Colonic mucosa (tissue), 4 donors: ENCODE data around the gene CASQ2. TPM values are rescaled to one million over a fixed set of nuclear protein-coding genes. Genes with fewer than 3 reads are reported as not detected.

Source experiments
- DNase-seq: peaks from one replicate; pipeline ENCODE4 v3.0.0-alpha.2; 2020
- H3K27ac ChIP-seq: fragments of 200-600 bp; one replicate; pipeline ENCODE4 v1.8.0; 2021
- H3K27me3 ChIP-seq: fragments of 200-600 bp; one replicate; pipeline ENCODE4 v1.8.0; 2021
- H3K36me3 ChIP-seq: fragments of 200-600 bp; one replicate; pipeline ENCODE4 v1.8.0; 2021
- H3K4me1 ChIP-seq: fragments of 200-600 bp; one replicate; pipeline ENCODE4 v1.8.0; 2021; ENCODE audit warnings: mild to moderate bottlenecking
- H3K4me3 ChIP-seq: fragments of 200-600 bp; one replicate; pipeline ENCODE4 v1.8.0; 2021
- H3K9ac ChIP-seq, 2 donors: one replicate each; pipeline ENCODE4 v1.7.0; 2013; ENCODE audit warnings: control low read depth in 2 of 2, low read depth in 2 of 2, low read length in 2 of 2
- H3K9me3 ChIP-seq: fragments of 200-600 bp; one replicate; pipeline ENCODE4 v1.8.0; 2021
- CTCF ChIP-seq: fragments of 200-600 bp; IDR thresholded peaks from one replicate; pipeline ENCODE4 v1.8.0; 2022; ENCODE audit warnings: antibody characterized with exemption, mild to moderate bottlenecking
- intact Hi-C: fragments of 100-400 bp; cut with DNase I; formaldehyde crosslinking; loops from one replicate; pipeline ENCODE4 v1.14.1; 2022
- total RNA-seq, 2 donors: library from RNA; stranded (reverse); fragmentation: NEBNext Ultra II Directional in 1 of 2; extraction: Animal tissue kit (Norgen Biotek cat#: 25700) in 1 of 2; gene quantifications; one replicate each; pipeline ENCODE4 v1.2.1, GENCODE V29; 2021
- donor health status: healthy.
- donor health status: DM: no; HTN: no; CAD: no.
- donor health status: DM: no; HTN: no; CAD: no.

The CASQ2 gene
- total RNA-seq, 2 donors from 2014 or later, result 0.22 to 10.5 TPM

GRCh38 chr1:115757856-115758255, 10.7 kb downstream of the CASQ2 start:
- Histone ChIP-seq H3K4me1 (no peaks in the 10 kb centered on the region), H3K9me3 (no peaks in the 10 kb centered on the region), H3K27ac (no peak overlapping the region), H3K9ac (no peak overlapping the region), H3K4me3 (no peak overlapping the region), H3K36me3 (no peaks in the 10 kb centered on the region), H3K27me3 (no peaks in the 10 kb centered on the region)
- intact Hi-C loops, result no loop called here
- DNase-seq, result no peak
- no peak for TF ChIP-seq CTCF

- Histone ChIP-seq H3K36me3 (no peaks in the 10 kb centered on the region), H3K27me3 (no peaks in the 10 kb centered on the region), H3K4me3 (no peak overlapping the region), H3K9ac (no peak overlapping the region), H3K4me1 (no peaks in the 10 kb centered on the region), H3K9me3 (no peaks in the 10 kb centered on the region), H3K27ac (no peak overlapping the region)
- TF ChIP-seq CTCF, result no peak
- no peak for DNase-seq
- intact Hi-C loops, result no loop called here
Observed at GRCh38 chr1:115757326-115757725, 11.2 kb downstream of the CASQ2 start.

GRCh38 chr1:115755456-115756370, 12.8 kb downstream of the CASQ2 start:
- H3K36me3 ChIP-seq, result no peaks in the 10 kb centered on the region
- H3K27ac ChIP-seq, result no peak overlapping the region
- TF ChIP-seq CTCF, result no peak
- intact Hi-C loops, result no loop called here
- H3K27me3 ChIP-seq, result no peaks in the 10 kb centered on the region
- H3K4me1 ChIP-seq, result no peaks in the 10 kb centered on the region
- H3K4me3 ChIP-seq, result no peak overlapping the region
- DNase-seq, result no peak
- H3K9ac ChIP-seq, result no peak overlapping the region
- H3K9me3 ChIP-seq, result no peaks in the 10 kb centered on the region

GRCh38 chr1:115753830-115754229, 14.7 kb downstream of the CASQ2 start:
- no peaks in the 10 kb centered on the region for H3K4me1 ChIP-seq

GRCh38 chr1:115753361-115753760, 15.2 kb downstream of the CASQ2 start:
- H3K27ac ChIP-seq, result no peak overlapping the region
- H3K36me3 ChIP-seq, result no peaks in the 10 kb centered on the region
- H3K4me1 ChIP-seq, result no peaks in the 10 kb centered on the region
- no peak for TF ChIP-seq CTCF
- H3K9me3 ChIP-seq, result no peaks in the 10 kb centered on the region
- no peak overlapping the region for H3K4me3 ChIP-seq
- intact Hi-C loops, result no loop called here
- H3K27me3 ChIP-seq, result no peaks in the 10 kb centered on the region
- no peak for DNase-seq
- no peak overlapping the region for H3K9ac ChIP-seq

More at GRCh38 chr1:115753830-115754229, 14.7 kb downstream of the CASQ2 start:
- H3K9ac ChIP-seq, result no peak overlapping the region
- H3K9me3 ChIP-seq, result no peaks in the 10 kb centered on the region
- no peaks in the 10 kb centered on the region for H3K36me3 ChIP-seq
- intact Hi-C loops, result no loop called here
- no peak for DNase-seq
- H3K4me3 ChIP-seq, result no peak overlapping the region
- no peaks in the 10 kb centered on the region for H3K27me3 ChIP-seq
- no peak overlapping the region for H3K27ac ChIP-seq
- no peak for TF ChIP-seq CTCF
